ENCODE data around the gene SLC16A5. TPM values are rescaled to one million over a fixed set of nuclear protein-coding genes. Genes with fewer than 3 reads are reported as not detected.
"Not testable (repeated sequence)": the region's sequence is repeated elsewhere in the genome, so short reads cannot be mapped to it uniquely, and the experiment has no call there.

Gene SLC16A5, protein sequence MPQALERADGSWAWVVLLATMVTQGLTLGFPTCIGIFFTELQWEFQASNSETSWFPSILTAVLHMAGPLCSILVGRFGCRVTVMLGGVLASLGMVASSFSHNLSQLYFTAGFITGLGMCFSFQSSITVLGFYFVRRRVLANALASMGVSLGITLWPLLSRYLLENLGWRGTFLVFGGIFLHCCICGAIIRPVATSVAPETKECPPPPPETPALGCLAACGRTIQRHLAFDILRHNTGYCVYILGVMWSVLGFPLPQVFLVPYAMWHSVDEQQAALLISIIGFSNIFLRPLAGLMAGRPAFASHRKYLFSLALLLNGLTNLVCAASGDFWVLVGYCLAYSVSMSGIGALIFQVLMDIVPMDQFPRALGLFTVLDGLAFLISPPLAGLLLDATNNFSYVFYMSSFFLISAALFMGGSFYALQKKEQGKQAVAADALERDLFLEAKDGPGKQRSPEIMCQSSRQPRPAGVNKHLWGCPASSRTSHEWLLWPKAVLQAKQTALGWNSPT
- 1.0 TPM for polyA plus RNA-seq (2012; ENCODE audit: missing spikeins)

DNA sequence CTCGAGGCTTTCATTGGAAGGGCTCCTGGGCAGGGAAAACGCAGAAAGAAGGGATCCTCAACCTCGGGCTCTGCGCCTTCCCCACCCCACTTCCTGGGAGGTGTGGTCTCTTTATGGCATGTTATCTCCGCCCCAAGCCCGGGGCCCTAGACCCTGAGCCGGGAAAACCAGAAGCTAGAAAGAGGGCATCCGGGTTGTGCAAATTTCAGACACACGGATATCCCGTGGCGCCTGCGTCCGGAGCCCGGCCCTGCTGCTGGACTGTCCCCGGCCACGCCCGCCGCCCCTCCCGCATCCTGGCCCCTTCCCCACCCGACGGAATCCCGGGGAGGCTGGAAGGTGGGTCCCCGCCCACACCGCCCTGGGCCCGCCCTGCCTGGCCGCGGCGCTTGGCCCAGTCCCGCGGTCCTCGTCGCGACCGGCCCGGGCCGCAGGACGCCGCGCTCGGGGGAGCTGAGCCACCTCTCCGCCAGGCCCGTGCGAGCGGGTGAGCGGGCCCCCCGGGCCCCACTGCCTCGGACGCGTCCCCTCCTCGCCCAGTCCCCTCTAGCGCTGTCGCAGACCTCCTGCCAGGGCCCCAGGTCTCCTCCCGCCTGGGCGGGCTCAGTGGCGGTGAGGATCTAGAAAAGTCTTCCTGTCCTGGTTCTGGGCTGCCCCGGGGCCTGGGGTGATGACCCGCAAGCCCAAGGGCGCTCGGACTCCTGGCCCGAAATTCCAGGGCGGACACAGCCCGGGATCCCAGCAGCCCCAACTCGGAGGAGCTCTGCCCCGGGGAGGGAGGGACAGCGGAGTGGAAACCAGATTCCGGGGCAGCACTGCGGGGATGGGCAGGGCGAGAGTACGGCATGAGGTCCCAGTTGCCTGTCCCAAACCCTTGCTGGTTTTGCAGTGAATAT, at the start of gene SLC16A5:
Gene SLC16A5 (plus strand): TSS at position 397 of the 896 bp plus-strand sequence. CDS start 5,683 bp downstream, outside the sequence.
- FAIRE-seq, result no peak
- peak; percentile 70 for DNase-seq (ENCODE audit: insufficient read length)
- TF ChIP-seq POLR2A (IDR thresholded peaks at IDR 0.05; ENCODE audit: low read depth, low read length) (no peak), POLR2AphosphoS5 (IDR thresholded peaks at IDR 0.05; ENCODE audit: low read depth, low read length) (no peak), TAF1 (IDR thresholded peaks at IDR 0.05; ENCODE audit: borderline replicate concordance, low read depth, low read length) (no peak)

DNA sequence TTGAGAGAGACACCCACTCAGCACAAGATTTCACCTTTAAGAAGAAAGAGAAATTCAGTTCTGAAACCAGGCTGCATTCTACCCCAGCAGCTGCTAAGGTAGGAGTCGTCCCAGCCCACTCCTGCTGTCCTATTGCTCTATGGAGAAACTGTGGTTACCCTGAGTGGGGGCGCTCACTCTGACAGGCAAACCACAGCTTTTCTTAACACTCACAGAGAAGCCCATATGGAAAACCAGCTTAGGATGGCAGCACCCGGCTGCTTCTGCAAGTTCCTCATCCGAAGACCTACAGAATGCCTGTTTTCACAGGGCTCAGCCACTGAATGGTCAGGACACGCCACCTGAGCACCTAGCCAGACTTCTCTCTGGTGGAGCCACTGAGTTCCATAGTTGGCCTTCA, 48.5 kb upstream of the SLC16A5 start:
- no peak for TF ChIP-seq POLR2AphosphoS5 (IDR thresholded peaks at IDR 0.05; ENCODE audit: low read depth, low read length)
- TF ChIP-seq TAF1 (IDR thresholded peaks at IDR 0.05; ENCODE audit: borderline replicate concordance, low read depth, low read length), result no peak
- TF ChIP-seq POLR2A (IDR thresholded peaks at IDR 0.05; ENCODE audit: low read depth, low read length), result no peak
- DNase-seq (ENCODE audit: insufficient read length) (no peak), FAIRE-seq (no peak)

DNA sequence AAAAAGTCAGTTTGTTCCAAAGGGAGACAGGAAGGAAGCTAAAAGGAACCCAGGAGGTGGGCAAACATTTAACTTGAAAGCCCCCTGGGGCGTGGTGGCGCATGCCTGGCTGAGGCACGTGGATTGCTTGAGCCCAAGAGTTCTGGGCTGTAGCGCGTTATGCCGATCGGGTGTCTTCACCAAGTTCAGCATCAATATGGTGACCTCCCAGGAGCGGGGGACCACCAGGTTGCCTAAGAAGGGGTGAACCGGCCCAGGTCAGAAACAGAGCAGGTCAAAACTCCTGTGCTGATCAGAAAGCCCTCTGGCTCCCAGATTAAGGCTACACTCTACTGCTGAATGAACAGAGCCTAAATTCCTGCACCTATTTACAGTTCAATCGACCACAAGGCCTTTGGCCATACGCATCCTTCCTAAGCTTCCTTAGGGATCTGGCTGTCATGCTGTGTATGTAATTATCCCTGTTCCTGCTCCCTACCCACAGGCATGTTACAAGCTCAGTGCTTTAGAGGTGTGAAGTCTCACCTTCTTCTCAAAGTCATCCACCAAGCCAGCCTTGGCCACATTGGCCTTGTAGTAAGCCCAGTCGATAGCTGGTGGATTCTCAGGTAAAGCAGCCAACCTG, 46.0 kb upstream of the SLC16A5 start:
- TF ChIP-seq POLR2AphosphoS5 (IDR thresholded peaks at IDR 0.05; ENCODE audit: low read depth, low read length), result no peak
- TF ChIP-seq TAF1 (IDR thresholded peaks at IDR 0.05; ENCODE audit: borderline replicate concordance, low read depth, low read length), result no peak
- no peak for TF ChIP-seq POLR2A (IDR thresholded peaks at IDR 0.05; ENCODE audit: low read depth, low read length)
- no peak for FAIRE-seq
- no peak for DNase-seq (ENCODE audit: insufficient read length)

DNA sequence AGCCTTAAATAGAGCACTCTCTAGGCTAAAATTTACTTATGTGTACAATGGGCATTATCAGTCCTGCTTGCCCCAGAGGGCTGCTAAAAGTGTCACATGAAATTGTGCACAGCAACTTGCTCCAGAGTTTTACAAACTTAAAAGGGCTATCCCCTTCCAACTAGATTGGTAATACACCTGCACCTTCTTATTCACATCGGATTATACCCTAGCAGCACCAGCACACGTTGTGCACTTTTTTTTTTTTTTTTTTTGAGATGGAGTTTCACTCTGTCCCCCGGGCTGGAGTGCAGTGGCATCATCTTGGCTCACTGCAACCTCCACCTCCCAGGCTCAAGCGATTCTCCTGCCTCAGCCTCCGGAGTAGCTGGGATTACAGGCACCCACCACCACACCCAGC, 44.0 kb upstream of the SLC16A5 start:
- FAIRE-seq, result not testable (repeated sequence)

DNA sequence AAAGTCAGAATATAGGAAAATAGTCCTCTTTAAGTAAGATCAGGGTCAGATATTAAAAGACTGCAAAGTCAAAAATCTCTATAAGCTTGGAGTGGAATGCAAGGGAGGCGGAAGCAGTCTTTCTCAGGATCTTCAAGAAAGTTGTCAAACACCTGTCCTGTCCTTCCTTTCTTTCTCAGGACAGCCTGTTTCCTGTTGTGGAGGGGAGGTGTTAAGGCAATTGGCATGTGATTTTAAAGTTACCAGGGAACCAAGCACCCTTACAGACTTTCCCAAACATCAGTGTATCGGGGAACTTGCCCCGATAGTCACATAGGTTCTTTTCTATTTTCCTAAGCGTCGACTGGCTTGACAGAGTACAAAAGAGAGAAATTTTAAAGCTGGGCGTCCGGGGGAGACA, 43.0 kb upstream of the SLC16A5 start:
- TF ChIP-seq TAF1 (IDR thresholded peaks at IDR 0.05; ENCODE audit: borderline replicate concordance, low read depth, low read length) (no peak), POLR2AphosphoS5 (IDR thresholded peaks at IDR 0.05; ENCODE audit: low read depth, low read length) (no peak), POLR2A (IDR thresholded peaks at IDR 0.05; ENCODE audit: low read depth, low read length) (no peak)
- FAIRE-seq, result no peak

More for the DNA sequence above, 44.0 kb upstream of the SLC16A5 start:
- DNase-seq (ENCODE audit: insufficient read length), result not testable (repeated sequence)

DNA sequence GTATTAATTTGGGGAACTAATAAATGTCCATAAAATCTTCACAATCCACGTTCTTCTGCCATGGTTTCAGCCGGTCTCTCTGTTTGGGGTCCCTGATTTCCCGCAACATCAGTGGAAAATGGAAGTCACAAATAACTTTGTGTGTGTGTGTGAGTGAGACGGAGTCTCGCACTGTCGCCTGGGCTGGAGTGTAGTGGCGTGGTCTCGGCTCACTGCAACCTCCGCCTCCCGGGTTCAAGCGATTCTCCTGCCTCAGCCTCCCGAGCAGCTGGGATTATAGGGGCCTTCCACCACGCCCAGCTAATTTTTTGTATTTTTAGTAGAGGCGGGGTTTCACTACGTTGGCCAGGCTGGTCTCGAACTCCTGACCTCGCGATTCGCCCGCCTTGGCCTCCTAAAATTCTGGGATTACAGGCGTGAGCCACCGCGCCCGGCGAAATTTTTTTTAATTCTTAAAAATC, 41.8 kb upstream of the SLC16A5 start:
- not testable (repeated sequence) for DNase-seq (ENCODE audit: insufficient read length); FAIRE-seq

More for the DNA sequence above, 43.0 kb upstream of the SLC16A5 start:
- DNase-seq (ENCODE audit: insufficient read length), result no peak

DNA sequence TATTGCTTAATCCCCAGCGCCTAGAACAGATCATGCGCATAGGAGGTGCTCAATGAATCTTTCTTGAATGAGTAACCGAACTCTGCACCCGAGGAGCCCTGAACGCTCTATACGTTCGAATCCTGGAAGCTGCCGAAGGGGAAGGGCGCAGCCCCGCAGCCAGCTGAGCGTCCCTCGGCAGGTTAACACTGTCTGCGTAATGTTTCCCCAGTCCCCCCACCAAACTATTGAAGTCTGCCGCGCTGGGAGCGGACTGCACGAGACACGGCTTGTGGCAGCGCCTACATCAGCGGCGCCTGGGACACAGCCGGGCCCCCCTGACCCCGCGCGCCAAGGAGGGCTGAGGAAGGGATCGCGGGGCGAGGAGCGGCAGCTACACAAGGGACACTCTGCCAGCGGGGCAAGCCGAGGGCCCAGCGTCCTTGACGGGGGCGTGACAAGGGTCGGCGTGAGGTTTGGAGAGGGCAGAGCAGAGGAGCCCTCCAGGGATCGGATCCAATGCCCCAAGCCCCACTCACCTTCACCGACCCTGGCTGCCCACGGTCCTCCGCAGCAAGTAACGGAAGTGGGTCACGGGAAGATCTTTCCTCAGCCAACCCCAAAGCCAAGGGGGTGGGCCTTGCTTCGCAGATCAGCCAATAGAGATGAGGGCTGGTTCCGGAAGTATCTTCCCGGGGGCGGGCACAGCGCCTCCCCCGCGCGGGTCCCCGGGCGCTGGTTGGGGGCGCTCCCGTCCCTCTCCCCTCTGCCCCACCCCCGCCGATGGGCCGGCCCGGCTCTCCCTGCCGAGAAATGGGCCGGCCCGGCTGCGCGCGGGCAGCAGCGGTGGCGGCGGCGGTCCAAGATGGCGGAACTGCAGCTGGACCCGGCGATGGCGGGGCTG, 41.1 kb upstream of the SLC16A5 start, which contains the start of the genes ATP5PD and KCTD2:
Gene ATP5PD (minus strand): TSS at position 563 of the 883 bp plus-strand sequence. CDS start 4,319 bp downstream, outside the sequence.
Gene KCTD2 (plus strand): TSS at position 819 of the 883 bp plus-strand sequence. CDS start 26 bp downstream, at position 845.
- TF ChIP-seq POLR2A (IDR thresholded peaks at IDR 0.05; ENCODE audit: low read depth, low read length) (peak; percentile 93), TAF1 (IDR thresholded peaks at IDR 0.05; ENCODE audit: borderline replicate concordance, low read depth, low read length) (0 out of 2 replicates have a peak, but pooled peaks have one; percentile 41), POLR2AphosphoS5 (IDR thresholded peaks at IDR 0.05; ENCODE audit: low read depth, low read length) (peak; percentile 92)
- FAIRE-seq (peak; percentile 94), DNase-seq (ENCODE audit: insufficient read length) (peak; percentile 97)

DNA sequence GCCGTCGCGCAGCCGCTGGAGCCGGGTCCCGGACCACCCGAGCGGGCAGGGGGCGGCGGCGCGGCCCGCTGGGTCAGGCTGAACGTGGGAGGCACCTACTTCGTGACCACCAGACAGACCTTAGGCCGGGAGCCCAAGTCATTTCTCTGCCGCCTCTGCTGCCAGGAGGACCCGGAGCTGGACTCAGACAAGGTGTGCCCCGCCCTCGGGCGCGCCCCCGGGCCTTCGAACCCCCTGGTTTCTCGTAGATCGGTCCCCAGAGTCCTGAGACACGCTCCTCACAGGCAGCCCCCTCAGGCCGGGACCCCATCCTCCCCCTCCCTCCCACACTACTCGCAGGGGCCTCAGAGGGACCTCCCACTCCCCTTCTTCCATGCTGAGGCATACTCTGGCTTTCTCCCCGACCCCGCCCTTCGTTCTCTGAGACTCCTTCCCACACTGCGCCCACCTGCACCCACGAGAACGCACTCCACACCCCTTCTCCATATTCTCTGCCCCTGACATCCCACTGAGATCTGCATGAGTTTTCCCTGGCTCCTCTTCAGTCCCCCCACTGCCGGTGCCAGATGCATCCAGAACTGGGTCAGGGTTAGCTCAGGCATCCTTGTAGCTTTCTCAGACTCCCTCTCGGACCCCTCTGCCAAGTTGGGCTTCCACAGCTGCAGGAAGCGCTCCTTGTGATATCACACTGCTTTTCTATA, 40.2 kb upstream of the SLC16A5 start:
- no peak for DNase-seq (ENCODE audit: insufficient read length)
- no peak for TF ChIP-seq POLR2A (IDR thresholded peaks at IDR 0.05; ENCODE audit: low read depth, low read length)
- no peak for TF ChIP-seq POLR2AphosphoS5 (IDR thresholded peaks at IDR 0.05; ENCODE audit: low read depth, low read length)
- no peak for TF ChIP-seq TAF1 (IDR thresholded peaks at IDR 0.05; ENCODE audit: borderline replicate concordance, low read depth, low read length)
- FAIRE-seq, result no peak

DNA sequence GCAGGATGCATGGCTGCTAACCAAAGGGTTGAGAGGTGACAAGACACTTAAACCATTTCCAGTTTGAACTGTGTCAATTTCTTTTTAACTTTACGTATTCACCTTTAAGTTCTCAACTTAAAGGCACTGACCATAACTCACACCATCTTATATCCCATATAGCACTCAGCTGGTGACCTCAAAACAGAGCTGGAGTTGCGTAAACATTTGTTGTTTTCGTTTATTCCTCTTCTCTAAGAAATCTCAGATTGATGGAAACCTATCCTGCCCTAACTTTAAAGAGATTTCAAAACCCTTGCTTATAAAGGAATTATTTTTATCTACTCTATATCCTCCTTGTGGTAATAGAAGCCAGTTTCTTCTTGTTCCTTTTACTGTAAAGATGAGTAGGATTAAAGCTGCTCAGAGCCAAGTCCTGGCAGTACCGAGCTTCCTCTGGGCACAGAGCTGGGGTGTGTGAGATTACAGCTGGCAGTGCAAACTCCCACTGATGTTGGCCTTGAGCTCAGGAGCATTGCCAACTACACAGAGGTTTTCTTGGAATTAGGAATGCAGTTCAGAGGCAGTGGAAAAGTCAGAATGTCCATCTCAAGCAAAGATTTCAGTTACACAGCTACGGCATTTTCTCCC, 39.4 kb upstream of the SLC16A5 start:
- FAIRE-seq, result no peak
- no peak for DNase-seq (ENCODE audit: insufficient read length)
- TF ChIP-seq POLR2A (IDR thresholded peaks at IDR 0.05; ENCODE audit: low read depth, low read length) (no peak), TAF1 (IDR thresholded peaks at IDR 0.05; ENCODE audit: borderline replicate concordance, low read depth, low read length) (no peak), POLR2AphosphoS5 (IDR thresholded peaks at IDR 0.05; ENCODE audit: low read depth, low read length) (no peak)

All from GM12892 (cell line).